ENCODE results near the gene MRAP. TPM values are rescaled to one million over a fixed set of nuclear protein-coding genes. Genes with fewer than 3 reads are reported as not detected.

Gene MRAP
- total and polyA plus RNA-seq, 9 donors = 0.58 to 67.5 (median 2.3) TPM; not detected in 1

DNA sequence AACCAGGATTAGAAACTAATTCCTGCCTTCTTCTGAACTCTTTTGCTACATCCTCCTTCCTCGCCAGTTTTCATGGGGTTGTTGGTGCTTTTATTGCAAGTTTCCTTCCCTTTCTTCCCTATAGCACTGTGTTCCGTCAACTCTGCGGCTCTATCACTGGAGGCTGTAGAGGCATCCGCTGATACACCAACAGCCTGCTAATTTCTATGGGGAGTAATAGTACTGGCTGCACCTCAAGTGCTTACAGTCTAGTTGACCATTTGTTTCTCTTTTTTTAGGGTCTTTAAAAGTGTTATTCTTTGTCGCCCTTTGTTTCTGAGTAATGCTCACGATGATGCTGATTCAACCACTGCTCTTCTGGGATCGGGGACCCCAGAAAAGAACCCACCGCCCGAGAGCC lies 20.6 kb upstream of the MRAP start:
- TF ChIP-seq POLR2A (IDR thresholded peaks at IDR 0.05) (no peak), EP300 (IDR thresholded peaks at IDR 0.05) (no peak)
- TF ChIP-seq, protein P1, sequence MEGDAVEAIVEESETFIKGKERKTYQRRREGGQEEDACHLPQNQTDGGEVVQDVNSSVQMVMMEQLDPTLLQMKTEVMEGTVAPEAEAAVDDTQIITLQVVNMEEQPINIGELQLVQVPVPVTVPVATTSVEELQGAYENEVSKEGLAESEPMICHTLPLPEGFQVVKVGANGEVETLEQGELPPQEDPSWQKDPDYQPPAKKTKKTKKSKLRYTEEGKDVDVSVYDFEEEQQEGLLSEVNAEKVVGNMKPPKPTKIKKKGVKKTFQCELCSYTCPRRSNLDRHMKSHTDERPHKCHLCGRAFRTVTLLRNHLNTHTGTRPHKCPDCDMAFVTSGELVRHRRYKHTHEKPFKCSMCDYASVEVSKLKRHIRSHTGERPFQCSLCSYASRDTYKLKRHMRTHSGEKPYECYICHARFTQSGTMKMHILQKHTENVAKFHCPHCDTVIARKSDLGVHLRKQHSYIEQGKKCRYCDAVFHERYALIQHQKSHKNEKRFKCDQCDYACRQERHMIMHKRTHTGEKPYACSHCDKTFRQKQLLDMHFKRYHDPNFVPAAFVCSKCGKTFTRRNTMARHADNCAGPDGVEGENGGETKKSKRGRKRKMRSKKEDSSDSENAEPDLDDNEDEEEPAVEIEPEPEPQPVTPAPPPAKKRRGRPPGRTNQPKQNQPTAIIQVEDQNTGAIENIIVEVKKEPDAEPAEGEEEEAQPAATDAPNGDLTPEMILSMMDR (IDR thresholded peaks at IDR 0.05) = no peak
- Histone ChIP-seq H3K4me3 (peak overlapping the region; percentile 79), H3K27ac (no peak overlapping the region), H3K36me3 (no peaks in the 10 kb centered on the region), H3K9me3 (no peaks in the 10 kb centered on the region), H3K27me3 (no peaks in the 10 kb centered on the region), H3K4me1 (ENCODE audit: insufficient read depth) (peaks cover 5% of the 10 kb centered on the region)
- no peak for DNase-seq
- intact Hi-C loops (cut with DNase I) = no loop called here
- WGBS, 3 donors = 1 to 2% (median 2%) methylated on average over 9 of the region's 9 CpGs

DNA sequence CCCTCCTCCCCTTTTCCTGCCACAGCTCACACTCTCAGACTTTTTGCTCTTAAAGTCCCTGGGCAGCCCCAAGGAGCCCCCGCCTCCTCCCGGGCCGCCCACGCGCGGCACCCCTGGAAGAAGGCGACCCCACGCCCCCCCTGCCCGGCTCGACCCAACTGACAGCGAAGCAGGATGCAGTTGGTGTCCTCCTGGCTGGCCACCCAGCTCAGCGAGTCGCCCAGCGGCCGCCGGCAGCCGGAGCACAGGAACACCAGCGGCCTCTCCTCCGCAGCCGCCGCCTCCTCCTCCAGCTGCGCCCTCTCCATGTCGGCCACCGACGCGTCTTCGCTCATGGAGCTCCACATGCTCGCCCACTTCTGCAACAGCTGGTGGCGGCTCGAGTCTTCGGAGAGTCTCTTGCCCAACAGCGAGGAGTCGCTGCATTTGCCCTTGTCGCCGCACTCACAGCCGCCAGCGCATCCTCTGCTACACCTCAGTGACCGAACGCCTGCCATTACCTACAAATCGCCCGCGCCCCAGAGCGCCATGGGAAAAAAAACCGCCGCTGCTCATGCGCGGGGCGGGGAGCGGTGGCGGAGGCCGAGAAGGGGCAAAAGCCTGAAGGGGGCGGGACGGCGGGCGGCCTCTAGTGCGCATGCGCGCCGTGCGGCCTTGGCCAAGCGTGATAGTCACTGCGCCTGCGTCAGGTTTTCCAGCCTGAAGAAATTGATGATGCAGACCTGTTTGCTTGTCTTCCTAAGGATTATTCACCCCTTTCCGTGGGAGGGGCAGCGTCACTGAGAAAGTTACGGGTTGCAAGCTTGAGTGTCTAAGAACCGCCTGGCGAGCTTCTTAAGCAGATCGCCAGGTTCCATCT lies 19.9 kb upstream of the MRAP start, which contains the start of gene MIS18A:
TSS of gene MIS18A (minus strand) at position 532 of the 859 bp plus-strand sequence. CDS start at position 497, 35 bp downstream.
- intact Hi-C loops (cut with DNase I) = no loop called here
- Histone ChIP-seq H3K4me1 (ENCODE audit: insufficient read depth) (peaks cover 5% of the 10 kb centered on the region), H3K27me3 (no peaks in the 10 kb centered on the region), H3K9me3 (no peaks in the 10 kb centered on the region), H3K4me3 (peak within 1 kb of the TSS; percentile 79), H3K36me3 (no peaks in the 10 kb centered on the region), H3K27ac (peak within 1 kb of the TSS; percentile 57 to 65)
- TF ChIP-seq EP300 (IDR thresholded peaks at IDR 0.05) (no peak), POLR2A (IDR thresholded peaks at IDR 0.05) (peak; percentile 57)
- TF ChIP-seq, protein P1 (IDR thresholded peaks at IDR 0.05) = peak in 1 of 3 donors; percentile 11
- DNase-seq = peak; percentile 94 to 98 (median 97)
- 0 to 1% (median 0%) methylated on average over 58 to 69 of the region's 69 CpGs for WGBS, 3 donors

DNA sequence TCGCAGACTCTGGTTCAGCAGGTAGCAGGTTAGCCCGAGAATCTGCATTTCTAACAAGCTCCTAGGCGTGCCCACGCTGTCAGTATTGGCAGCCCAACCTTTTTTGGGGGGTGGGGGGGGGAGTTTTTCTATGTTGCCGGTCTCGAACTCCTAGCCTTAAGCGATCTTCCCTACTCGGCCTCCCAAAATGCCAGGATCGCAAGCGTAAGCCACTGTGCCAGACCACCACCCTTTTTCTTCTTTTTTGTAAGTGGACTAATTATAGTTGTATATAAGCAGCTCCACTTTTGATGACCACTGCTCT lies 19.3 kb upstream of the MRAP start:
- 2 to 9% (median 4%) methylated on average over 10 of the region's 10 CpGs for WGBS, 3 donors
- H3K36me3 ChIP-seq = no peaks in the 10 kb centered on the region
- H3K27ac ChIP-seq = peak overlapping the region; percentile 57 to 65
- H3K9me3 ChIP-seq = no peaks in the 10 kb centered on the region
- peak overlapping the region; percentile 79 for H3K4me3 ChIP-seq
- H3K27me3 ChIP-seq = no peaks in the 10 kb centered on the region
- DNase-seq = no peak
- intact Hi-C loops (cut with DNase I) = no loop called here
- peaks cover 5% of the 10 kb centered on the region for H3K4me1 ChIP-seq (ENCODE audit: insufficient read depth)
- TF ChIP-seq POLR2A (IDR thresholded peaks at IDR 0.05) (no peak), EP300 (IDR thresholded peaks at IDR 0.05) (no peak)
- TF ChIP-seq, protein P1 (IDR thresholded peaks at IDR 0.05) = no peak

DNA sequence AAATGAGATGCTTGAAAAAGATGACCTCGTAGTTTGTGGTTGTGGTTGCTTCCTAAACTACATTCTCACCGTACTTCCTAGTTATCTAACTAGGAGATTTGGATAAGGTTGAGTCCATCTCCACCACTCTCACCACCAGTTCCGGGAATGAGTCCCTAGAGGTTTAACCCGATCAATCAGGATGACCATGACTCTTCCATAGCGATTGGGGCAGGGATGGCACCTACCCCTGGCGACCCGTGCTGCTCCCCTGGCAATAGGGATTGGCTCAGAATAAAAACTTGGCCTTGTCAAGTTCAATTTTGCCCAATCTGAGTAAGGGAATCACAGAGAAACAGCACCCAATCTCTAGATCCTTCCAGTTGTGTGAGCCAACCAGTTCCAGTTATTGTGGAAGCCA lies 17.1 kb upstream of the MRAP start:
- intact Hi-C loops (cut with DNase I) = no loop called here
- TF ChIP-seq EP300 (IDR thresholded peaks at IDR 0.05) (no peak), POLR2A (IDR thresholded peaks at IDR 0.05) (no peak)
- TF ChIP-seq, protein P1 (IDR thresholded peaks at IDR 0.05) = no peak
- WGBS, 3 donors = 83 to 90% (median 88%) methylated on average over 7 of the region's 7 CpGs
- H3K27ac ChIP-seq = no peak overlapping the region
- DNase-seq = no peak
- no peaks in the 10 kb centered on the region for H3K36me3 ChIP-seq
- H3K27me3 ChIP-seq = no peaks in the 10 kb centered on the region
- no peaks in the 10 kb centered on the region for H3K9me3 ChIP-seq
- H3K4me1 ChIP-seq (ENCODE audit: insufficient read depth) = peaks cover 5% of the 10 kb centered on the region
- H3K4me3 ChIP-seq = no peak overlapping the region
